ENCODE results near the gene GHR.

The GHR gene

GRCh38 chr5:42423285-42424165 is at the start of gene GHR:
GHR (plus strand) TSS chr5:42423439; CDS start chr5:42565875, 142,436 bp downstream.
- DNase-seq = peak in 54 of 56 donors; percentile 12 to 86 (median 67)

- DNase-seq = no peak
Observed at GRCh38 chr5:42374679-42375273, 48.5 kb upstream of the GHR start.

- no peak for DNase-seq
Observed at GRCh38 chr5:42377496-42377895, 45.7 kb upstream of the GHR start.

GRCh38 chr5:42381973-42382372 is 41.3 kb upstream of the GHR start:
- DNase-seq = no peak

GRCh38 chr5:42387563-42387962 is 35.7 kb upstream of the GHR start:
- DNase-seq = no peak

GRCh38 chr5:42390115-42390514 is 33.1 kb upstream of the GHR start:
- DNase-seq = no peak

- DNase-seq = no peak
Observed at GRCh38 chr5:42392917-42393316, 30.3 kb upstream of the GHR start.

GRCh38 chr5:42396111-42396510 is 27.1 kb upstream of the GHR start:
- no peak for DNase-seq

GRCh38 chr5:42397267-42397666 is 26.0 kb upstream of the GHR start:
- DNase-seq = no peak

GRCh38 chr5:42399702-42400101 is 23.5 kb upstream of the GHR start:
- no peak for DNase-seq

- no peak for DNase-seq
Observed at GRCh38 chr5:42400474-42400873, 22.8 kb upstream of the GHR start.

GRCh38 chr5:42403236-42403635 is 20.0 kb upstream of the GHR start:
- DNase-seq = no peak

GRCh38 chr5:42404366-42404765 is 18.9 kb upstream of the GHR start:
- no peak for DNase-seq

- DNase-seq = no peak
Observed at GRCh38 chr5:42419294-42419693, 3.9 kb upstream of the GHR start.

- no peak for DNase-seq
Observed at GRCh38 chr5:42422656-42423280, 471 bp upstream of the GHR start.

- DNase-seq = no peak
Observed at GRCh38 chr5:42426016-42426415, 2.8 kb downstream of the GHR start.

GRCh38 chr5:42429694-42430093 is 6.5 kb downstream of the GHR start:
- DNase-seq = no peak

GRCh38 chr5:42434047-42434724 is 10.9 kb downstream of the GHR start:
- no peak for DNase-seq

GRCh38 chr5:42436051-42436450 is 12.8 kb downstream of the GHR start:
- DNase-seq = no peak

GRCh38 chr5:42454216-42454995 is 31.2 kb downstream of the GHR start:
- DNase-seq = no peak

- DNase-seq = no peak
Observed at GRCh38 chr5:42461033-42461432, 37.8 kb downstream of the GHR start.
